Measurements from ENCODE around the gene EXD3. TPM values are rescaled to one million over a fixed set of nuclear protein-coding genes. Genes with fewer than 3 reads are reported as not detected.

EXD3 gene
- total RNA-seq, 1 donor from 2014 or later: 16.7 TPM

- intact Hi-C loops (cut with DNase I): no loop called here
- Histone ChIP-seq H3K9me3 (no peaks in the 10 kb centered on the region), H3K27me3 (no peaks in the 10 kb centered on the region), H3K27ac (peak overlapping the region in 1 of 2 donors; percentile 18), H3K36me3 (peaks cover 27 to 57% of the 10 kb centered on the region in 2 donors), H3K4me1 (peaks cover 10 to 20% of the 10 kb centered on the region in 2 donors), H3K4me3 (no peak overlapping the region)
- DNase-seq (ENCODE audit: low spot score in 2 of 2): no peak
- no peak for TF ChIP-seq CTCF (IDR thresholded peaks at IDR 0.05)
Observed at GRCh38 chr9:137266585-137267453, 156.1 kb downstream of the EXD3 start.

- Histone ChIP-seq H3K27me3 (no peaks in the 10 kb centered on the region), H3K27ac (no peak overlapping the region), H3K4me3 (no peak overlapping the region), H3K9me3 (no peaks in the 10 kb centered on the region), H3K36me3 (peaks cover 27 to 55% of the 10 kb centered on the region in 2 donors), H3K4me1 (peaks cover 10 to 16% of the 10 kb centered on the region in 2 donors)
- no peak for TF ChIP-seq CTCF (IDR thresholded peaks at IDR 0.05)
- intact Hi-C loops (cut with DNase I): no loop called here
- DNase-seq (ENCODE audit: low spot score in 2 of 2): no peak
Observed at GRCh38 chr9:137266162-137266527, 156.8 kb downstream of the EXD3 start.

GRCh38 chr9:137265496-137266161 is 157.3 kb downstream of the EXD3 start:
- no peak for DNase-seq (ENCODE audit: low spot score in 2 of 2)
- no peak for TF ChIP-seq CTCF (IDR thresholded peaks at IDR 0.05)
- Histone ChIP-seq H3K4me3 (no peak overlapping the region), H3K9me3 (no peaks in the 10 kb centered on the region), H3K27ac (no peak overlapping the region), H3K27me3 (no peaks in the 10 kb centered on the region), H3K4me1 (peaks cover 10 to 15% of the 10 kb centered on the region in 2 donors), H3K36me3 (peaks cover 27 to 50% of the 10 kb centered on the region in 2 donors)
- intact Hi-C loops (cut with DNase I): no loop called here

- Histone ChIP-seq H3K4me3 (no peak overlapping the region), H3K27ac (no peak overlapping the region), H3K36me3 (peaks cover 29 to 53% of the 10 kb centered on the region in 2 donors), H3K27me3 (no peaks in the 10 kb centered on the region), H3K4me1 (peaks cover 7 to 8% of the 10 kb centered on the region in 2 donors), H3K9me3 (no peaks in the 10 kb centered on the region)
- no peak for TF ChIP-seq CTCF (IDR thresholded peaks at IDR 0.05)
- DNase-seq (ENCODE audit: low spot score in 2 of 2): no peak
- intact Hi-C loops (cut with DNase I): no loop called here
Observed at GRCh38 chr9:137264067-137264466, 158.9 kb downstream of the EXD3 start.

GRCh38 chr9:137263506-137263905 is 159.5 kb downstream of the EXD3 start:
- no peak for TF ChIP-seq CTCF (IDR thresholded peaks at IDR 0.05)
- Histone ChIP-seq H3K36me3 (peaks cover 29 to 58% of the 10 kb centered on the region in 2 donors), H3K9me3 (no peaks in the 10 kb centered on the region), H3K27ac (no peak overlapping the region), H3K27me3 (no peaks in the 10 kb centered on the region), H3K4me1 (peaks cover 1 to 2% of the 10 kb centered on the region in 2 donors), H3K4me3 (no peak overlapping the region)
- intact Hi-C loops (cut with DNase I): no loop called here
- DNase-seq (ENCODE audit: low spot score in 2 of 2): no peak
